Neuronal stem cell (in vitro differentiated cells): ENCODE data around the gene NXPE3.

Experiments
- DNase-seq: peaks from one replicate; pipeline ENCODE4 v3.0.0-alpha.2; 2013; ENCODE audit warnings: low spot score
- H2AFZ ChIP-seq: one replicate; pipeline ENCODE4 v1.6.1; 2013; ENCODE audit warnings: mild to moderate bottlenecking, low read length, inconsistent platforms
- H2AK5ac ChIP-seq: 2 replicates; pipeline ENCODE4 v1.6.1; 2013; ENCODE audit warnings: low read depth, mild to moderate bottlenecking, inconsistent platforms, low read length, moderate library complexity, mixed read lengths
- H2BK120ac ChIP-seq: 2 replicates; pipeline ENCODE4 v1.6.1; 2013; ENCODE audit warnings: low read depth, mild to moderate bottlenecking, inconsistent platforms, low read length, moderate library complexity, mixed read lengths
- H2BK12ac ChIP-seq: one replicate; pipeline ENCODE4 v1.6.1; 2013; ENCODE audit warnings: low read length, inconsistent platforms
- H2BK15ac ChIP-seq: 2 replicates; pipeline ENCODE4 v1.6.1; 2013; ENCODE audit warnings: mild to moderate bottlenecking, low read length, inconsistent platforms, mixed read lengths
- H2BK5ac ChIP-seq: one replicate; pipeline ENCODE4 v1.6.1; 2013; ENCODE audit warnings: inconsistent platforms, mild to moderate bottlenecking, low read length, moderate library complexity
- H3K14ac ChIP-seq: one replicate; pipeline ENCODE4 v1.6.1; 2013; ENCODE audit warnings: low read length, inconsistent platforms
- H3K18ac ChIP-seq: 2 replicates; pipeline ENCODE4 v1.6.1; 2013; ENCODE audit warnings: low read length, inconsistent platforms
- H3K23ac ChIP-seq: 2 replicates; pipeline ENCODE4 v1.6.1; 2013; ENCODE audit warnings: low read depth, mild to moderate bottlenecking, mixed read lengths, low read length, inconsistent platforms; ENCODE audit not compliant: poor library complexity
- H3K27ac ChIP-seq: replicated peaks from 3 replicates; pipeline ENCODE4 v1.5.1; 2013; ENCODE audit warnings: low read length, inconsistent platforms
- H3K27me3 ChIP-seq, 3 experiments: 2 replicates each; pipeline ENCODE4 v1.6.1; 2013; ENCODE audit warnings: low read length in 3 of 3, mild to moderate bottlenecking in 2 of 3, inconsistent platforms in 1 of 3, low read depth in 1 of 3, mixed read lengths in 1 of 3, moderate library complexity in 1 of 3; ENCODE audit not compliant: control insufficient read depth in 3 of 3, insufficient read depth in 3 of 3
- H3K36me3 ChIP-seq, 2 donors: replicated peaks in 1 of 2; 2 replicates each; pipeline ENCODE4 v1.6.1; 2013; ENCODE audit warnings: low read length in 2 of 2; ENCODE audit not compliant: control insufficient read depth in 2 of 2, insufficient read depth in 2 of 2
- H3K4ac ChIP-seq: 2 replicates; pipeline ENCODE4 v1.6.1; 2013; ENCODE audit warnings: inconsistent platforms, mild to moderate bottlenecking, low read length, moderate library complexity
- H3K4me1 ChIP-seq, 2 donors: 1 replicate in 1 of 2; 2 replicates in 1 of 2; pipeline ENCODE4 v1.6.1; 2013; ENCODE audit warnings: low read length in 2 of 2, low read depth in 1 of 2; ENCODE audit not compliant: control insufficient read depth in 2 of 2, insufficient read depth in 1 of 2
- H3K4me2 ChIP-seq: one replicate; pipeline ENCODE4 v1.6.1; 2013; ENCODE audit warnings: mild to moderate bottlenecking, low read length, inconsistent platforms; ENCODE audit not compliant: insufficient read depth, poor library complexity, severe bottlenecking
- H3K4me3 ChIP-seq, 2 donors: 2 replicates each; pipeline ENCODE4 v1.5.1; 2013; ENCODE audit warnings: low read length in 2 of 2, mild to moderate bottlenecking in 2 of 2, inconsistent platforms in 1 of 2, moderate library complexity in 1 of 2
- H3K79me1 ChIP-seq: one replicate; pipeline ENCODE4 v1.6.1; 2013; ENCODE audit warnings: low read depth, mild to moderate bottlenecking, inconsistent platforms, low read length, moderate library complexity
- H3K9ac ChIP-seq: one replicate; pipeline ENCODE4 v1.6.1; 2013; ENCODE audit warnings: mild to moderate bottlenecking, low read depth, low read length, inconsistent platforms; ENCODE audit not compliant: poor library complexity
- H3K9me3 ChIP-seq, 2 donors: replicated peaks in 1 of 2; 2 replicates each; pipeline versions ENCODE3 to v1.6.1; 2013; ENCODE audit warnings: low read length in 2 of 2, mild to moderate bottlenecking in 2 of 2, inconsistent platforms in 1 of 2, low read depth in 1 of 2, mixed read lengths in 1 of 2, moderate library complexity in 1 of 2; ENCODE audit not compliant: control insufficient read depth in 2 of 2, insufficient read depth in 1 of 2
- H4K8ac ChIP-seq: one replicate; pipeline ENCODE4 v1.6.1; 2013; ENCODE audit warnings: low read depth, mild to moderate bottlenecking, inconsistent platforms, low read length, moderate library complexity
- H4K91ac ChIP-seq: one replicate; pipeline ENCODE4 v1.6.1; 2013; ENCODE audit warnings: low read length, low read depth, mild to moderate bottlenecking, inconsistent platforms; ENCODE audit not compliant: poor library complexity
- WGBS, 2 donors: extraction: QIAGEN DNeasy Blood & Tissue Kit; methylation state at CpG; one replicate each; pipeline ENCODE4 v1.1.7; 2013; ENCODE audit warnings: missing lambda C conversion rate in 2 of 2, mixed read lengths in 1 of 2; ENCODE audit not compliant: insufficient read length in 2 of 2, insufficient replicate concordance in 1 of 2; ENCODE audit errors: extremely low coverage in 2 of 2; 5-methylcytosine and 5-hydroxymethylcytosine counted together

NXPE3 gene

DNA sequence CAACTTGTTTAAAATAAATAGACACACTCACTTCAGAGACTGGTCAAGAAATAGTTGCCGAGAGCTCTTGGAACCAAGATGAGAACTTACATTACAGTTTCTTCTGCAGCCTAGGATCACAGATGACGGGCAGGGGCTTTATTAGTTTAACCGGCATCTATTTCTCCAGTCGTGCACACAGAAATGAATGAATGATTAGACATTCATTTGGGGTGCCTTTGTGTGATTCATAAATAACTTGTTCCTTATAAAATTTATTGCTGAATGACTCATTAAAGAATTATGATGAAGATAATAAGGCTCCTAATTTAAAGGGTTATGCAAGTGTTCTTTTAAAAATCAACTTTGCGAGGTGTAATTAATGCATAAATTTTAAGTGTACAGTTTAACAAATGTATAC is 91.1 kb downstream of the NXPE3 start:
- H3K18ac ChIP-seq = no peak overlapping the region
- no peak overlapping the region for H4K8ac ChIP-seq
- no peak overlapping the region for H2AFZ ChIP-seq
- no peak for DNase-seq
- no peak overlapping the region for H3K4me2 ChIP-seq
- H3K4ac ChIP-seq = no peak overlapping the region
- H2BK15ac ChIP-seq = no peak overlapping the region
- no peak overlapping the region for H2BK120ac ChIP-seq
- no CpG with 5 or more reads among the region's 5 CpGs for WGBS, 2 donors
- no peak overlapping the region for H3K23ac ChIP-seq
- H3K79me1 ChIP-seq = no peaks in the 10 kb centered on the region
- H3K27ac ChIP-seq = no peak overlapping the region
- peaks cover 3 to 8% of the 10 kb centered on the region in 2 donors for H3K4me1 ChIP-seq
- H2AK5ac ChIP-seq = no peak overlapping the region
- no peaks in the 10 kb centered on the region for H3K36me3 ChIP-seq
- H3K9me3 ChIP-seq = no peaks in the 10 kb centered on the region
- H4K91ac ChIP-seq = no peak overlapping the region
- H3K27me3 ChIP-seq = no peaks in the 10 kb centered on the region
- no peak overlapping the region for H2BK5ac ChIP-seq
- H3K4me3 ChIP-seq = no peak overlapping the region
- no peak overlapping the region for H3K9ac ChIP-seq
- H3K14ac ChIP-seq = no peak overlapping the region
- H2BK12ac ChIP-seq = no peak overlapping the region

DNA sequence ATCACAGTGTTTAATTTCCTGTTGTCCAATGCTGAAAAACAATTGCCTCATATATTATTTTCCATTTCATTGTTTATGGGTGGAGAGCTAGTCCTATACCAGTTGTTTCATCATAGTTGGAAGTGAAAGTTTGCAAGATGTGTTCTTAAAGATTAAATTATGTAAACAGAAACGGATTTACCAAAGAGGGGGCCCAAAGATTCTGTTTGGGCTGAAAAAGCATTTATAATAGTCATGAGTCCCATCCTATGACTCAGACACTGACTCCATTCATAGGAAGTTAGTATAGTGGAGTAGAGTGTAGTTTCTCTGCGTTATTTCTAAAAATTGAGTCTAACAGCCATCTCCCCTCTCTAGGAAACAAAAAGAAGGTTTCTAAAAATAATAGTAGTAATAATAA is 94.6 kb downstream of the NXPE3 start:
- Histone ChIP-seq H3K4ac (no peak overlapping the region), H4K8ac (no peak overlapping the region), H3K9ac (no peak overlapping the region), H3K4me3 (no peak overlapping the region), H3K36me3 (no peaks in the 10 kb centered on the region), H3K9me3 (no peaks in the 10 kb centered on the region), H2AFZ (no peak overlapping the region), H2AK5ac (no peak overlapping the region), H3K79me1 (no peaks in the 10 kb centered on the region), H2BK12ac (no peak overlapping the region), H3K23ac (no peak overlapping the region), H3K18ac (no peak overlapping the region), H2BK15ac (no peak overlapping the region), H3K4me1 (no peaks in the 10 kb centered on the region), H3K27me3 (no peaks in the 10 kb centered on the region), H2BK5ac (no peak overlapping the region), H3K27ac (no peak overlapping the region), H3K14ac (no peak overlapping the region), H2BK120ac (no peak overlapping the region), H3K4me2 (no peak overlapping the region), H4K91ac (no peak overlapping the region)
- DNase-seq = no peak
- no CpG with 5 or more reads among the region's 2 CpGs for WGBS, 2 donors

DNA sequence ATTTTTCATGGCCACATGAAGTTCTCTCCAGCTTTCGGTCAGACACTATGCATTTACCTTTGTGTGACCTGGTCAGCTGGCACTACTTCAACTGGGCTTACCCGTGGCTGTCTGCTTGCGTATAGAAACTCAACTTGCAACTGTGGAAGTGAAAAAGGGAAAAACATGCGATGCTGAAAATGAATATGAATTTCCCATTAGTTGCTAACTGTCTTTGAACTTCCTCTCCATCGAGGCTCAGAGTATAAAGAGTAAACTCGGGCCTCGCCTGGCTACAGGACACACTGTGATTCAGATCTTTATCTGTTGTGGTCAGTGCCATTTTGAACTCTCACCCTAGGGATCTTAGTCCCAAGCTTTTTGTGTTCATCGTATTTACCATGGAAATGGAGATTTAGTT is 97.1 kb downstream of the NXPE3 start:
- Histone ChIP-seq H2AFZ (no peak overlapping the region), H3K27me3 (no peaks in the 10 kb centered on the region), H3K9ac (no peak overlapping the region), H3K4me1 (no peaks in the 10 kb centered on the region), H2BK12ac (no peak overlapping the region), H3K9me3 (no peaks in the 10 kb centered on the region), H2BK5ac (no peak overlapping the region), H3K27ac (no peak overlapping the region), H2AK5ac (no peak overlapping the region), H3K36me3 (no peaks in the 10 kb centered on the region), H3K4me3 (no peak overlapping the region), H3K23ac (no peak overlapping the region), H3K18ac (no peak overlapping the region), H4K8ac (no peak overlapping the region), H3K4me2 (no peak overlapping the region), H2BK15ac (no peak overlapping the region), H3K79me1 (no peaks in the 10 kb centered on the region), H2BK120ac (no peak overlapping the region), H3K14ac (no peak overlapping the region), H4K91ac (no peak overlapping the region), H3K4ac (no peak overlapping the region)
- DNase-seq = no peak
- no CpG with 5 or more reads among the region's 8 CpGs for WGBS, 2 donors
